HG03280 (cell line): Measurements from ENCODE around the gene DEPP1.
A peak's percentile ranks its signal among the peaks of the same experiment; 100 is the strongest.

Source experiments
- ATAC-seq: cut with Tn5 transposase; IDR thresholded peaks from one replicate; pipeline ENCODE4 v1.9.1; 2021; ENCODE audit warnings: mild to moderate bottlenecking, moderate library complexity; ENCODE audit not compliant: unreplicated experiment

The DEPP1 gene

GRCh38 chr10:44980309-44981171 is 1.9 kb upstream of the DEPP1 start:
- ATAC-seq, result no peak

DNA sequence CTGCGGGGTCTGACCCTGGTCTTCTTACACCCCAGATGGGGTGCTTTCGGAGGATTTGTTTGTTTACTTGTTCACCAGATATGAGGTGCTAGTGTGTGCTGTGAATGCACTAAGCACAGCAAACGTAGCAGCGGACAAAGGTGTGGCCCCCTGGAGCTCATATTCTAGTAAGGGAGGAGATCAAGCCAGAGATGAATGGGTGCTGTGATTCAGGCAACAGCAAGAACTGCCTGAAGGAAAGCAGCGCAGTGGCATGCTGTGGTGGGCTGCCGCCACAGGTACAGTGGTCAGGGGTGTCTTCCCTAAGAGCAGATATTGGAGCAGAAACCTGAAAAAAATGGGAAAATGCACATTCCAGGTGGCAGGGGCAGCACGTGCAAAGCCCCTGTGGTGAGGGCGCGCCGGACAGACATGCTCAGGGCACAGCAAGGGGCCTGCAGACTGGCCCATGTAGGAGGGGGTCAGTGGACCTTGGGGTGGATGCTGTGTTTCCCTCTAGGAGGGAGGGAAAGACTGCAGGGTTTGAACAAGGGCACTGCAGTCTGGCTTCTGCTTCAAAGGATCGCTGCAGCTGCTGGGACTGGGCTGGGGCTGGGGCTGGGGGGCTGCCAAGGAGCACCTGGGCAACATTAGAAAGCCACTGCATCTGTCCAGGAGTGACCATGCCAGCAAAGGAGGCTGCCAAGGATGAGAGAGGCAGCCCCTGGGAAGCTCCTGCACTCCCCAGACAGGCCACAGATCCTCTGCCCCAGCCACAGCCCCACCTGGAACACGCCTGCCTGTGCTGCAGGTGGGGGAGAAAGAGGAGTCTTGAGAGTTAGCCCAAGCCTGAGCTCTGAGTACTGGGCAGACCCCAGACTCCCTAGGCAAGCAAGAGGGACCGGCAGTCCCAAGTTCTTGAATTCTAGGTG is 927 bp upstream of the DEPP1 start:
- ATAC-seq, result no peak

GRCh38 chr10:44978213-44978569 is 418 bp downstream of the DEPP1 start:
- ATAC-seq, result no peak

DNA sequence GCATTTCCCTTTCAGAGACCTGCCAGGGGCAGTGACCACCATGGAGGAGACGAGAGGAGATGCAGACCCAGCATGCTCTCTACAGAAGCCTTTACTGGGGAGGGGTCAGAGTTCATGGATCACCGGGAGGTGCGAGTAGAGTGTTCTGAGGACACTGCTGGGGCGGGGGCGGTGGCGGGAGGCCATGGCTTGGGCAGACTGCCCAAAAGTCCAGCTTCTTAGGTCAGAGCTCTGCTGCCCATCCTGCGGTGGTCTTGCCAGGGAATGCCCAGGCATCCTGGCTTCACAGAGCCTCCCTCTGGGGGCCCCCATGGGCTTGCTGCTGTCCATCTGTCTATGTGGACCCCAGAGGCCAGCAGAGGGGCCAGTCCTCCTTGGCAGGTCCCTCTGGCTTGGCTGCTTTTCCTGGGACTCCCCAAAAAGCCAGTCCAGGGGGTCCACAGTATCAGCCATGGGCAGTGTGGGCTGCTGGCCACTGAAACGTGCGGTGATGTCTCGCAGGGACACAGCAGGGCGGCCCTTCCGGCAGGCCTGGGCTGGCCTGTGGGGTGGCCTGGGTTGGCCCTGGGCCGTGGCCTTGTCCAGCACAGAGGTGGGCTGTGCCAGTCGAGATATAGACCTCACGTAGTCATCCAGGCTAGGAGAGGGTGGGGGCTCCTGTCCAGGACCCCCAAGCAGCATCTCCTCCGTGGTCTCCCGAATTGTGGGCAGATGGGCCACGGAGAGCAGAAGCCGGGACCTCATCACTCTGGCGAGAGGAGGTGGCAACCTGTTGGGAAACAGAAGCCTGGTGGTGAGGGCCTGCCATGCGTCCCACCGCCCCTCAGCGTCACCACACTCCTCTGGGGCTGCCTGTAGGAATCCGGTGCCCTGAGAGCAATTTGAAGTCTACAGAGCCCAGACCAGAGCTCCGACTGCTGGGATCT is 1.1 kb downstream of the DEPP1 start:
- ATAC-seq, result no peak

DNA sequence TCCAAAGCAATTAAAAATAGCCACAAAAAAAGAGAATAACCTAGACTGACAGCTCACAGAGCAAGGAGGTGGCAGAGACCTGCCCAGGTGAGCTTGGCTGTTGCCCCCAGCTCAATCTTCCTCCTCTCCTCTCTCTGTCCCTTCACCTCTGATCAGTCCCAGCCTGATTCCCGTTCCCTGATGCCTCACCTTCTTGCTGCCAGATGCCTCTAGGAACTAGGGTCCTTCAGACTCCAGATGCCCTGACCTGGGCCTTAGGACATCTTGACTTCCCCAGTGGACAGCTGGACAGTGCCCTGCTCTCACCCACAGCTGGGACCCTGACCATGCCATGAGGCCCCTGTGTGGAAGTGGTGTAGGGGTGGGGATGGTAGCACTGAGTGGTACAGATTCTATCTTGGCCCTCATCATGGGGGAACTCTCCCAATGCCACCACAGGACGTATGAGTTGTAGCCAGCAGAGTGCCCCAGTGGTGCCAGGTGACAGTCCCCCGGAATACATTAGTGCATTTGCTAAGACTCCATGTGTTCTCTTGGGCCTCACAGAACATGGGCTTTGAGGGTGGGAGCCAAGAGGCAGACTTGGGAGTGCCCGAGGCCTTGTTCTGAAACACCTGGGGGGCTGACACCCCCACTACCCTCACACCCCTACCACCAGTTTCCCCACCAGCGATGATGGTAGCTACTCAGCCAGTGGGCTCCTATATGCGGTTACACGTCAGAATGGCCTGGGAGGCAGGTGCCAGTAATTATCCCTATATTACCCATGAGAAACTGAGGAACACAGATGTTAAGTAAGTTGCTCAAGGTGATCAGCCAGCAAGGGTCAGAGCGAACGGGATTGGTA is 2.0 kb downstream of the DEPP1 start:
- ATAC-seq, result no peak

- ATAC-seq, result no peak
Observed at GRCh38 chr10:44975431-44976331, 2.9 kb downstream of the DEPP1 start.

- peak; percentile 86 for ATAC-seq
Observed at GRCh38 chr10:44974628-44975430, 3.8 kb downstream of the DEPP1 start.

DNA sequence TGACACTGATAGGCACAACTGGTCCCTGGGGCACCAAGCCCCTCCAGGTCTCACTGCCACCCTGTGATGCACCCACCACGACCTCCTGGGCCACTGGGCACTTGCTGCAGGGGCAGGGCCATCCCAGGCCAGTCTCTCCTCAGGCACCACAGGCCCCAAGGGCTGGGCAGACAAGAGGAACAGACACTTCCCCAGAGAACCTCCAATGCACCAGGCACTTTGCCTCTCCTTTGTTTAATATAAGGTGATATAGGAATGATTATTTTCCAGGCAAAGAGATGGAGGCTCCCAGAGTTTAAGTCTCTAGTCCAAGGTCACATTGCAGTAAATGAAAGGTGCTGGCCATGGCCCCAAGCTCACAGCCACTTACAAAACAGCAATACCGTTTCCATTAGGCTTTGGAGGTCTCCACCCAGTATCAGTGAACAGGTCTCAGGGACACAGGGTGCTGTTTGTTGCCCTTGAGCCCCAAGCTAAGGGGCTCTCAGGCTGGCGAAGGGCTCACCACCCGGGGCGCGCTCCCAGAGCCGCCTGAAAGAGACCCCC is 4.5 kb downstream of the DEPP1 start:
- ATAC-seq, result peak; percentile 4

GRCh38 chr10:44973323-44974081 is 5.1 kb downstream of the DEPP1 start:
- no peak for ATAC-seq

DNA sequence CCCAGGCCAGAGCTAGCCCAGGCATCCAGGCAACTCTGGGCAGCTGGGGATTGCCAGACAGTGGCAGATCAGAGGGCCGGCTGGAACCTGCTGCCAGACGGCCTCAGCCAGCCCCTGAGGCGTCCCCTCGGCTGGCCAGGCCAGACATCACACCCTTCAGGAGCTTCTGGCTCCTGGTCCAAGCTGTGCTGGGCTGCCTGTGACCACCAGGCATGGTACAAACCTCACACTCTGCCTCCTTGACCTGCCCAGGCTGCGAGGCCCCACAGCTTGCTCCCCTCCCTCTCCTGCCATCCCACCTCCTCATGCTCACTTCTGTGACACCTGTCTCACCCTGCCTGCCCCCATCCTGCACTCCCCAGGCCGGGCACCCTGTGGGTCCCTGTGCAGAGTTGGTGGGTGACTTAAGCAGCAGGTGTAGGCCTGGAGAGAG is 5.7 kb downstream of the DEPP1 start:
- no peak for ATAC-seq

DNA sequence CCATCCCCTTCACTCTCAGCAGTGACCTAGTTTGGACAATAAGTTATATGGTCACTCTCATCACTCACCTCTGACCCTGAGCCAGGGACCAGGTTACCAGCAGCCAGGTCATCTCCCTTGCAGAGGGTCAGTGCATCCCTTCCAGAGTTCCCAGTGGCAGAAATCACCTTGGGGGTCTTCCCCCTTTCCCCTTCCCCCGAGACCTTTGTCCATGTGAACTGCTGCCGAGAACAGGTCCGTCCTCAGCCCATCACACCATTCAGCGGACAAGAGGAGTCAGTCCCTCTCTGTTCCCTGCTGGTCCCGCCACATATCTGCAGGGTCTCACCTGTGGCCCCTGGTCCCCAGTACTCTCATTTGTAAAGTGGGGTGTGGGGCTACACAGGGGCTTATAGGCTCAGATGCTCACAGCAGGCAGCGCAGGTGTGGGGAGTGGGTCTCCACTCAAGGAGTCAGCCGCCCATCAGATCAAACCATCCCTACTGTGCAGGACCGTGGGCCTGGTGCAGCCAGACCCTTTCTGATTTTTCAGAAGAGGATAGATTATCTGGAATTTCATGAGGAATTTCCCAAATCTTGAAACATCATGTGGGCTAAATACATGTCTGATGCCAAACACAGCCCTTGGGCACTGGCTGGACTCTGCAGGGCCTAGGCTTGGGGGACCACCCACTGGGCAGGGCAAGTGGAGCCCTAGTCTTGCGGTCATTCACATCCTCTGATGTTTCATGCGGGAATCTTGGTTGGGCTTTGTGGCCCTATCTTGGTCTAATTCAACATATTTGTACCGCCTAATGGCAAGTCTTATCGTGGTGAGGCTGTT is 6.5 kb downstream of the DEPP1 start:
- ATAC-seq, result no peak

GRCh38 chr10:44971434-44971833 is 7.2 kb downstream of the DEPP1 start:
- ATAC-seq, result no peak

- no peak for ATAC-seq
Observed at GRCh38 chr10:44970812-44971395, 7.7 kb downstream of the DEPP1 start.

- ATAC-seq, result no peak
Observed at GRCh38 chr10:44969854-44970253, 8.8 kb downstream of the DEPP1 start.

- ATAC-seq, result no peak
Observed at GRCh38 chr10:44968500-44969400, 9.9 kb downstream of the DEPP1 start.
